Mesendoderm (in vitro differentiated cells): ENCODE results near the gene RAI14.

Experiments
- DNase-seq: peaks from one replicate; pipeline ENCODE4 v3.0.0; 2013
- H2AK5ac ChIP-seq: 2 replicates; pipeline ENCODE4 v1.6.1; 2013; ENCODE audit warnings: low read length, inconsistent platforms
- H2BK120ac ChIP-seq: 2 replicates; pipeline ENCODE4 v1.6.1; 2013; ENCODE audit warnings: low read depth, mild to moderate bottlenecking, low read length, moderate library complexity, mixed read lengths
- H2BK15ac ChIP-seq: replicated peaks from 2 replicates; pipeline ENCODE4 v1.6.1; 2013; ENCODE audit warnings: low read depth, mild to moderate bottlenecking, moderate library complexity
- H2BK5ac ChIP-seq: 2 replicates; pipeline ENCODE4 v1.6.1; 2013; ENCODE audit warnings: low read length, inconsistent platforms
- H3K18ac ChIP-seq: 2 replicates; pipeline ENCODE4 v1.6.1; 2013; ENCODE audit warnings: mild to moderate bottlenecking, low read length, mixed read lengths
- H3K23ac ChIP-seq: one replicate; pipeline ENCODE4 v1.6.1; 2013; ENCODE audit warnings: low read length
- H3K27ac ChIP-seq: 2 replicates; pipeline ENCODE4 v1.5.1; 2013; ENCODE audit warnings: low read depth, mild to moderate bottlenecking, inconsistent platforms, low read length, moderate library complexity
- H3K27me3 ChIP-seq: 2 replicates; pipeline ENCODE4 v1.6.1; 2013; ENCODE audit warnings: low read length, control low read depth, mild to moderate bottlenecking, inconsistent platforms; ENCODE audit not compliant: insufficient read depth, poor library complexity
- H3K36me3 ChIP-seq: 2 replicates; pipeline ENCODE4 v1.6.1; 2013; ENCODE audit warnings: low read length, inconsistent platforms; ENCODE audit not compliant: control insufficient read depth, insufficient read depth
- H3K4ac ChIP-seq: one replicate; pipeline ENCODE4 v1.6.1; 2013; ENCODE audit warnings: low read depth, mild to moderate bottlenecking, low read length, moderate library complexity
- H3K4me1 ChIP-seq: 2 replicates; pipeline ENCODE4 v1.6.1; 2013; ENCODE audit warnings: low read depth, low read length, inconsistent platforms; ENCODE audit not compliant: control insufficient read depth
- H3K4me2 ChIP-seq: 2 replicates; pipeline ENCODE4 v1.6.1; 2013; ENCODE audit warnings: low read length
- H3K4me3 ChIP-seq: 2 replicates; pipeline ENCODE4 v1.5.1; 2013; ENCODE audit warnings: mild to moderate bottlenecking, low read length
- H3K56ac ChIP-seq: one replicate; pipeline ENCODE4 v1.6.1; 2013; ENCODE audit warnings: low read length
- H3K79me1 ChIP-seq: 2 replicates; pipeline ENCODE4 v1.6.1; 2013; ENCODE audit warnings: low read length, inconsistent platforms
- H3K79me2 ChIP-seq: 2 replicates; pipeline ENCODE4 v1.6.1; 2013; ENCODE audit warnings: mild to moderate bottlenecking, low read length; ENCODE audit not compliant: control insufficient read depth, insufficient read depth
- H3K9ac ChIP-seq: 2 replicates; pipeline ENCODE4 v1.6.1; 2013; ENCODE audit warnings: low read length, inconsistent platforms
- H4K5ac ChIP-seq: one replicate; pipeline ENCODE4 v1.6.1; 2013; ENCODE audit warnings: low read length
- H4K8ac ChIP-seq: one replicate; pipeline ENCODE4 v1.6.1; 2013; ENCODE audit warnings: low read depth, mild to moderate bottlenecking, control low read depth, low read length, moderate library complexity
- WGBS: extraction: QIAGEN DNeasy Blood & Tissue Kit; methylation state at CpG from one replicate; pipeline ENCODE4 v1.1.7; 2013; ENCODE audit warnings: low lambda C conversion rate, missing lambda C conversion rate; ENCODE audit not compliant: insufficient coverage; ENCODE audit errors: extremely low coverage; 5-methylcytosine and 5-hydroxymethylcytosine counted together

RAI14 gene

GRCh38 chr5:34692786-34693185 is 36.7 kb downstream of the RAI14 start:
- no peak overlapping the region for H3K23ac ChIP-seq
- no peak overlapping the region for H2BK5ac ChIP-seq
- H3K79me2 ChIP-seq = peaks cover 39% of the 10 kb centered on the region
- H3K79me1 ChIP-seq = peaks cover 13% of the 10 kb centered on the region
- H2BK120ac ChIP-seq = no peak overlapping the region
- H3K4ac ChIP-seq = no peak overlapping the region
- H3K4me2 ChIP-seq = no peak overlapping the region
- no peak overlapping the region for H3K27ac ChIP-seq
- no peak overlapping the region for H4K8ac ChIP-seq
- H2BK15ac ChIP-seq = no peak overlapping the region
- H3K36me3 ChIP-seq = no peaks in the 10 kb centered on the region
- no peak for DNase-seq
- no peak overlapping the region for H3K56ac ChIP-seq
- no peaks in the 10 kb centered on the region for H3K4me1 ChIP-seq
- H2AK5ac ChIP-seq = no peak overlapping the region
- no peaks in the 10 kb centered on the region for H3K27me3 ChIP-seq
- no CpG with 5 or more reads among the region's 6 CpGs for WGBS
- no peak overlapping the region for H3K9ac ChIP-seq
- no peak overlapping the region for H3K18ac ChIP-seq
- no peak overlapping the region for H3K4me3 ChIP-seq
- H4K5ac ChIP-seq = no peak overlapping the region

- H3K79me1 ChIP-seq = peaks cover 17% of the 10 kb centered on the region
- no peak overlapping the region for H2BK120ac ChIP-seq
- H3K23ac ChIP-seq = no peak overlapping the region
- no peak overlapping the region for H2AK5ac ChIP-seq
- H2BK15ac ChIP-seq = no peak overlapping the region
- peaks cover 41% of the 10 kb centered on the region for H3K79me2 ChIP-seq
- H3K4me1 ChIP-seq = peaks cover 4% of the 10 kb centered on the region
- H3K27ac ChIP-seq = no peak overlapping the region
- H3K27me3 ChIP-seq = no peaks in the 10 kb centered on the region
- no peak overlapping the region for H3K4me2 ChIP-seq
- no peak overlapping the region for H2BK5ac ChIP-seq
- no peaks in the 10 kb centered on the region for H3K36me3 ChIP-seq
- no peak overlapping the region for H3K4me3 ChIP-seq
- H4K5ac ChIP-seq = no peak overlapping the region
- no peak overlapping the region for H3K56ac ChIP-seq
- DNase-seq = no peak
- H3K18ac ChIP-seq = no peak overlapping the region
- H4K8ac ChIP-seq = no peak overlapping the region
- no peak overlapping the region for H3K9ac ChIP-seq
- WGBS = no CpG with 5 or more reads among the region's 1 CpG
- H3K4ac ChIP-seq = no peak overlapping the region
Measured at GRCh38 chr5:34694012-34694411, 37.9 kb downstream of the RAI14 start.

GRCh38 chr5:34694685-34695084 is 38.6 kb downstream of the RAI14 start:
- Histone ChIP-seq H2AK5ac (no peak overlapping the region), H3K56ac (no peak overlapping the region), H3K4ac (no peak overlapping the region), H3K4me2 (no peak overlapping the region), H3K9ac (no peak overlapping the region), H3K27ac (no peak overlapping the region), H3K36me3 (no peaks in the 10 kb centered on the region), H2BK5ac (no peak overlapping the region), H3K4me1 (peaks cover 6% of the 10 kb centered on the region), H4K8ac (no peak overlapping the region), H2BK15ac (no peak overlapping the region), H3K79me1 (peaks cover 17% of the 10 kb centered on the region), H3K79me2 (peaks cover 37% of the 10 kb centered on the region), H4K5ac (no peak overlapping the region), H3K23ac (no peak overlapping the region), H3K18ac (no peak overlapping the region), H3K27me3 (no peaks in the 10 kb centered on the region), H3K4me3 (no peak overlapping the region), H2BK120ac (no peak overlapping the region)
- no peak for DNase-seq
- no CpG with 5 or more reads among the region's 4 CpGs for WGBS

GRCh38 chr5:34695275-34696027 is 39.3 kb downstream of the RAI14 start:
- no peak overlapping the region for H3K56ac ChIP-seq
- H3K36me3 ChIP-seq = peaks cover under 1% of the 10 kb centered on the region
- H3K27ac ChIP-seq = no peak overlapping the region
- H3K4me2 ChIP-seq = no peak overlapping the region
- WGBS = no CpG with 5 or more reads among the region's 1 CpG
- no peak overlapping the region for H4K8ac ChIP-seq
- no peak overlapping the region for H3K4ac ChIP-seq
- no peak for DNase-seq
- peaks cover 11% of the 10 kb centered on the region for H3K4me1 ChIP-seq
- H2BK5ac ChIP-seq = no peak overlapping the region
- no peaks in the 10 kb centered on the region for H3K27me3 ChIP-seq
- no peak overlapping the region for H2BK15ac ChIP-seq
- peaks cover 40% of the 10 kb centered on the region for H3K79me2 ChIP-seq
- no peak overlapping the region for H4K5ac ChIP-seq
- peaks cover 19% of the 10 kb centered on the region for H3K79me1 ChIP-seq
- H3K4me3 ChIP-seq = no peak overlapping the region
- H2AK5ac ChIP-seq = no peak overlapping the region
- no peak overlapping the region for H2BK120ac ChIP-seq
- H3K23ac ChIP-seq = no peak overlapping the region
- H3K18ac ChIP-seq = no peak overlapping the region
- H3K9ac ChIP-seq = no peak overlapping the region

GRCh38 chr5:34697308-34698108 is 41.4 kb downstream of the RAI14 start:
- H3K4ac ChIP-seq = no peak overlapping the region
- no CpG with 5 or more reads among the region's 3 CpGs for WGBS

More at GRCh38 chr5:34697308-34698108, 41.4 kb downstream of the RAI14 start:
- peaks cover 40% of the 10 kb centered on the region for H3K79me2 ChIP-seq
- no peak overlapping the region for H3K56ac ChIP-seq
- no peak overlapping the region for H2BK5ac ChIP-seq
- H3K4me1 ChIP-seq = peaks cover 12% of the 10 kb centered on the region
- no peak for DNase-seq
- H2BK120ac ChIP-seq = no peak overlapping the region
- peaks cover 3% of the 10 kb centered on the region for H3K36me3 ChIP-seq
- no peak overlapping the region for H3K9ac ChIP-seq
- no peak overlapping the region for H2BK15ac ChIP-seq
- no peak overlapping the region for H4K8ac ChIP-seq
- no peak overlapping the region for H2AK5ac ChIP-seq
- no peak overlapping the region for H3K4me3 ChIP-seq
- no peak overlapping the region for H3K4me2 ChIP-seq
- H3K79me1 ChIP-seq = peaks cover 20% of the 10 kb centered on the region
- H3K23ac ChIP-seq = no peak overlapping the region
- H4K5ac ChIP-seq = no peak overlapping the region
- H3K27ac ChIP-seq = no peak overlapping the region
- H3K18ac ChIP-seq = no peak overlapping the region
- H3K27me3 ChIP-seq = no peaks in the 10 kb centered on the region
